GM21717 (cell line): Measurements from ENCODE around the gene GPR157.

ENCODE experiments used
- ATAC-seq: cut with Tn5 transposase; IDR thresholded peaks from one replicate; pipeline ENCODE4 v1.9.1; 2021; ENCODE audit warnings: mild to moderate bottlenecking, moderate library complexity; ENCODE audit not compliant: unreplicated experiment

The GPR157 gene

DNA sequence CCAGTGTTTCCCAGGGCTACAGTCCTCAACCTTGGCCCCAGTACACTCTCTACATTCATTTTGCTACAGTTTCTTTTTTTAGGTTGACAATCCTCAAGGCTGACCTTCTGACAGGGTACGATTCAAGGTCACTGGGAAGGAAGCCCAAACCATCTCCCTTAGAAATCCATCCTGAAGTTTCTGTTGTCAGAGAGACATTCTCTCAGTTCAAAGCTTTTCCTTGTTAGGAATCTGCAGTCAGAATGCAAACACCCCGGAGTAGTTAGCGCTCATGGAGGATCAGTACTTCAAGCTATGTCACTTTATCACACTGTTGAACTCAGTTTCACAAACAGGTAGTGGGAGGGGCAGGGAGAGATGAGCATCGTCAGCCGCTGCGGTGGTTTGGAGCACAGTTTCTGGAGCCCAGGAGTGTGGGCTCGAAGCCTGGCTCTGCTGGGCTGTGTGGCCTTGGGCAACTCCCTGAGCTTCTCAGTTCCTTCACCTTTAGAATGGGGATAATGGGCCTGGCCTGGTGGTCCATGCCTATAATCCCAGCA lies 63.6 kb downstream of the GPR157 start:
- no peak for ATAC-seq

DNA sequence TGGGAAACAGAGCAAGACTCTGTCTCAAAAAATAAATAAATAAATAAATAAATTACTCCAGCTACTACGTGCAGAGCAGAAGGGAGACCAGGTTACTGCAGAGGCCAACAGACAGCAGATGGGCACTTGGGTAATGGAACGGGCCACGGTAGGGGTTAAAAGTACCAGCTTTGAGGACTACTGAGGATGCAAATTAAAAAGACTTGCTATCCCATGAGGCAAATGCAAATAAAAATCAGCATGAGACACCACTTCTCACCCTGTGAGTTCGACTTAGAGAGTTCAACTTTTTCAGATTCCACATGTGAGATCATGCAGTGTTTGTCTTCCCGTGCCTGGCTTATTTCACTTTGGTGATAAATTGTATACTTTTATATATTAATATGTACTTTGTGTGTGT lies 66.1 kb downstream of the GPR157 start:
- no peak for ATAC-seq

DNA sequence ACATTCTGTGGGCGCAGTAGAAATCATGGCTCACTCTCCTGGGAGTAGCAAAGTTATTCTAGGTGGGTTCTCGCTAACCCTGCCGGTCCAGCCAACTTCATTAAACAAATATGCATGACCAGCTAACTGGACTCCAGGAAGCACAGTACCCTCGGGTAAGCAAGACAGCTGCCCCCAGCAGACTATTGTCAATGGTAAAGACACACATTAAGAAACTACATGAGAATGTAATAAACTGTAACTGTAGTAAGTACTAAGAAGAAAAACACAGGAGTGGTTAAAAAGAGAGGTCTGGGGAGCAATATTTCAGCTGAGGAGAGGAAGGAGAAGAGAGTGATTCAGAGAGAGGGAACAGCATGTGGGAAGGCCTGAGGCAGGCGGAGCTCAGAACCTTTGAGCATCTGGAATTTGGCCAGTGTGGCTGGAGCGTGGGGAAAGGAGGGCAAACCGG lies 66.9 kb downstream of the GPR157 start:
- no peak for ATAC-seq

DNA sequence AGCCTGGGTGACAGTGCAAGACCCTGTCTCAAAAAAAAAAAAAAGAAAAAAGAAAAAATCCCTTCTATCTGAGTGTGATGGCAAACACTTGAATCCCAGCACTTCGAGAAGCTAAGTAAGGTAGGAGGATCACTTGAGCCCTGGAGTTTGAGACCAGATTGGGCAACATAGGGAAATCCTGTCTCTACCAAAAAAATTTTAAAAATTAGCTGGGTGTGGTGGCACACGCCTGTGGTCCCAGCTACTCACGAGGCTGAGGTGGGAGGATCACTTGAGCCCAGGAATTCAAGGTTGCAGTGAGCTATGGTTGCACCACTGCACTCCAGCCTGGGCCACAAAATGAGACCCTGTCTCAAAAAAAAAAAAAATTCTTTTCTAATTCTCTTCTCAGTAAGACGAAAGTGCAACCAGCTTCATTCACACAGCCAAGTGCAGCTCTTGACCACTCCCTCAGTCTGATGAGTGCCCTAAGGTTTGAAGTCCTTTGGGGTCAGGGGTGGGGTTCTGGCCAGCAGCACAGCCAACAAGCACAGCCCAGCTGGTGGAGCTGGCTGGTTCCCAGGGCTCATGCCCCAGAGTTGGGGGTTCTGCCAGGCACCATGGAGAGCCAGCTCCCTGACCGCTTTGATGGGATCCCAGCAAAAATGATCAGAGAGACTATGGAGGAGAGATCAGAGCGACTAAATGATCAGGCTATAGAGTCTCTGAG lies 67.5 kb downstream of the GPR157 start:
- ATAC-seq: no peak

DNA sequence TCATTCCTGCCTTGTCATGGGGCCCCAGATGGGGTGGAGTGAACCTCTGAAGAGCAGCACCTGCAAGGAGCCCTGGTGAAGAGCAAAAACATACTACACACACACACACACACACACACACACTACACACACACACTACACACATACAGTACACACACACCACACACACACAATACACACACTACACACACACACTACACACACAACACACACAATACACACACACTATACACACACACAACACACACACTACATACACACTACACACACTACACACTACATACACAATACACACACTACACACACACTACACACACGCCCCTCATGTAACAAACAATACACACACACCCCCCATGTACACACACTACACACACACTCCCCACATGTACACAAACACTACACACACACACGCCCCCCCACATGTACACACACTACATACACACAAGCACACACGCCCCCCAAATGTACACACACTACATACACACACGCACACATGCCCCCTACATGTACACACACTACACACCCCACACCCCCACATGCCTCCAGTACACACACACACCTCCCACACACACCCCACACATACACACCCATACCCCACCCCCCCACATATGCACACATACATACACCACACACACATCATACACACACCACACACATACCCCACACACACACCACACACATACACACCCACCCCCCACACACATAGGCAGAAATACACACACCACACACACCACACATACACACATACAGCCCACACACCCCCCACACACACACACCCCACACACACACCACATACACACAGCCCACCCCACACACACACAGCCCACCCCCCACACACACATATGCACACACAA lies 68.8 kb downstream of the GPR157 start:
- no peak for ATAC-seq

DNA sequence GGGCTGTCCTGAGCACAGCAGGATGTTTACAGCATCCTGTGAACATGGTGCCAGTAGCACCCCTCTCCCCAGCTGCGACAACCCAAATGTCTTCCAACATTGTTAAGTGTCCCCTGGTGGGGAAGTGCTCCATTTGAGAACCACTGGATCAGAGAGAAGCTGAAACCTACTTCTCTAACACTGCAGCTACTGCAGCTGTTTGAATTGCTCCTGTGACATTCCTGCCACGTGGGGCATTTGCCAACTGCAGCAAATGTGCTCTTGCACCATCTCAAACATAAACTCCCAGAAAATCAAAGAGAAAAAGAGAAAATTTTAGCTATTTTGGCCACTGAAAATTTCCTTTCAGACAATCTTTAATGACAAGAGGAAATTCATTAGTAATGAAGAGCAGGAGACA lies 70.4 kb downstream of the GPR157 start:
- no peak for ATAC-seq

DNA sequence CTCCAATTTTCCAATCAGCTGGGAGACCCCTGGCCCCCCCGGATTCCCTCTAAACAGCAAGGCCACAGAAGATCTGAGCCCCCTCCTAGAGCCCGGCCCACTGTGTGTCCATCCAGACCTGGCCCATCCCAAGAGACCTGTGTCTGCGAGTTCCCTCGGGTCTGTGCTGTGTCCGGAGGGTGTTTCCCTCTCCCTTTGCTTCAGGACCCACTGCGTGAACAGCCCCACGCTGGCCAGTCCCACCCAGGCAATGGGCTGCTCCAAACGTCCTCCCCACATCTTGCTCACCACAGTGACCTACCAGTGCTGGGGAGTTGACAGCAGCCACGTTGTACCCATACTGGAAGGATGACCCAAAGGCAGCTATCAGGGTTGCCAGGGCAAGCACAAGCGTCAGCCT lies 71.1 kb downstream of the GPR157 start:
- no peak for ATAC-seq

DNA sequence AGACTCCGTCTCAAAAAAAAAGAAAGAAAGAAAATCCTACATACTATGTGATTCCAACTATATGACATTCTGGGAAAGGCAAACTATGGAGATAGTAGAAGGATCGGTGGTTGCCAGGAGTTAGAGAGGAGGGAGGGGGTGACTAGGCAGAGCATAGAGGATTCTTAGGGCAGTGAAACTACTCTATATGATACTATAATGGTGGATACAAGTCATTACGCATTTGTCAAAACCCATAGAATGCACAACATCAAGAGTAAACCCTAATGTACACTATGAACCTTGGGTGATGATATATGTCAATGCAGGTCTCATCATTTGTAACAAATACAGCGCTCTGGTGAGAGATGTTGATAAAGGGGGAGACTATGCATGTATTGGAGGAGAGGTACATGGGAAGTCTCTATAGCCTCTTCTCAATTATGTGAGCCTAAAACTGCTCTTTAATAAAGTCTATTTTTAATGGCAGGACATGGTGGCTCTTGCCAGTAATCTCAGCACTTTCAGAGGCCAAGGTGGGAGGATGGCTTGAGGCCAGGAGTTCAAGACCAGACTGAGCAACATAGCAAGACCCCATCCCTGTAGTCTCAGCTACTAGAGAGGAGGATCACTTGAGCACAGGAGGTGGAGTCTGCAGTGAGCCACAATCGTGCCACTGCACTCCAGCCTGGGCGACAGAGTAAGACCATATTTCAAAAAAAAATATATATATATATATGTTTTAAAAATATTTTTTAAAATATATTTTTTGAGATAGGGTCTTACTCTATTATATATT lies 76.4 kb downstream of the GPR157 start:
- ATAC-seq: no peak

DNA sequence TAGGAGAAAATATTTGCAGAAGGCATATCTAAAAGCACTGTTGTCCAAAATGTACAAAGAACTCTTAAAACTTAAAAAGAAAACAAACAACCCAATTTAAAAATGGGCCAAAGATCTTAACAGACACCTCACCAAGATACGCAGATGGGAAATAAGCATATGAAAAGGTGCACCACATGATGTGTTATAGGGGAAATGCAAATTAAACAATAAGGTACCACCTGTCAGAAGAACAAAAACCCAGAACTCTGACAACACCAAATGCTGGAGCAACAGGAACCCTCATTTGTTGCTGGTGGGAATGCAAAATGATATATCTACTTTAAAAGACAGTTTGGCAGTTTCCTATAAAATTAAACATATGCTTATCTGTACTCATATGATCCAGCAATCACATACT lies 77.5 kb downstream of the GPR157 start:
- no peak for ATAC-seq

DNA sequence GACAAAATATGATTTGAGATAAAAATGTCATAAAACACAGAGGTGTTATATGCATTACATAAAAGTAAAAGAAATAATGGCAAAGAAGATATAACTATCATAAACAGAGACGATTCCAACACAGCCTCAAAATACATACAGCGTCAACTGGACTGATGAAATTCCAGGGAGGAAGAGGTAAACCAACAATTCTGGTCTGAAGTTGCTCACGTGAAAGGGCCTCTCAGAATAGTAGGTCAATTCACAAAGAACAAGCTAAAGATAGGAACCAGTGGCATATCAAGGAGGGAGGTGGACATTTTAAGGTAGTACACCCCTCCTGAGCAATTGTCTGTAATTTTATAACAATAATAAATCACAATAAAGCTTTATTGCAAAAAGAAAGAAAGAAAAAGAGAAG lies 78.1 kb downstream of the GPR157 start:
- no peak for ATAC-seq
